K562 (cell line): Measurements from ENCODE around the gene ITPR3.

Source experiments
- ATF1 ChIP-seq, 2 experiments: fragments of 450-650 bp in 1 of 2; IDR thresholded peaks; 2 replicates each; pipeline ENCODE4 v1.6.1; 2016; ENCODE audit warnings: missing compliant biosample characterization in 1 of 2, missing genetic modification characterization in 1 of 2
- FOSL1 ChIP-seq: fragments of 200-800 bp; sonication (Bioruptor generic); conservative IDR thresholded peaks from 2 replicates; pipeline ENCODE4 v1.6.1; 2016; ENCODE audit warnings: missing genetic modification characterization, missing compliant biosample characterization
- JUN ChIP-seq, 2 experiments: sonication (generic) in 1 of 2; formaldehyde crosslinking in 1 of 2; IDR thresholded peaks; 2 replicates each; pipeline versions ENCODE4 v1.6.1 to v1.8.0; 2012 to 2022; ENCODE audit warnings: borderline replicate concordance in 2 of 2, mild to moderate bottlenecking in 2 of 2, improper control_type of control experiment in 1 of 2, low read depth in 1 of 2, low read length in 1 of 2, missing genetic modification reagents in 1 of 2
- MAFK ChIP-seq: IDR thresholded peaks from 2 replicates; pipeline ENCODE4 v1.6.1; 2011; ENCODE audit warnings: low read length, improper control_type of control experiment
- NFYB ChIP-seq: IDR thresholded peaks from 2 replicates; pipeline ENCODE4 v1.6.1; 2011; ENCODE audit warnings: mild to moderate bottlenecking, moderate library complexity; ENCODE audit not compliant: insufficient read length; ENCODE audit errors: extremely low read depth
- POLR2A ChIP-seq: fragments of 450-650 bp; conservative IDR thresholded peaks from 2 replicates; pipeline ENCODE4 v1.6.1; 2016
- SRF ChIP-seq, 2 experiments: fragments of 250-450, 450-650 bp in 1 of 2; sonication (Bioruptor Pico) in 1 of 2; sonication (generic) in 1 of 2; formaldehyde crosslinking; IDR thresholded peaks; 2 replicates each; pipeline versions ENCODE4 v1.5.0 to v1.5.1; 2020 to 2022; ENCODE audit warnings: mild to moderate bottlenecking in 1 of 2, missing genetic modification reagents in 1 of 2
- TEAD4 ChIP-seq, 2 experiments: sonication (generic) in 1 of 2; formaldehyde crosslinking in 1 of 2; IDR thresholded peaks; 2 replicates each; pipeline versions ENCODE4 v1.6.1 to v1.8.0; 2012 to 2022; ENCODE audit warnings: borderline replicate concordance in 1 of 2, inconsistent platforms in 1 of 2, low read length in 1 of 2, mild to moderate bottlenecking in 1 of 2, missing genetic modification reagents in 1 of 2
- ZFX ChIP-seq: sonication (generic); formaldehyde crosslinking; IDR thresholded peaks from 2 replicates; pipeline ENCODE4 v1.8.0; 2022; ENCODE audit warnings: mild to moderate bottlenecking, missing genetic modification reagents, moderate library complexity
- ZNF174 ChIP-seq: fragments of 250-450 bp; sonication (Bioruptor Pico); IDR thresholded peaks from 2 replicates; pipeline ENCODE4 v1.4.0; 2020; ENCODE audit warnings: mild to moderate bottlenecking
- ZZZ3 ChIP-seq: fragments of 450-650 bp; IDR thresholded peaks from 2 replicates; pipeline ENCODE4 v1.6.1; 2016; ENCODE audit warnings: antibody characterized with exemption, mild to moderate bottlenecking, moderate library complexity
- TF ChIP-seq, protein P1 (sequence below): sonication (generic); formaldehyde crosslinking; IDR thresholded peaks from 2 replicates; pipeline ENCODE4 v1.8.1; 2023; ENCODE audit warnings: mild to moderate bottlenecking, missing genetic modification reagents
- TF ChIP-seq, protein P2 (sequence below), 3 experiments: IDR thresholded peaks in 2 of 3; conservative IDR thresholded peaks in 1 of 3; 2 replicates each; pipeline ENCODE4 v1.5.1; 2011 to 2012; ENCODE audit warnings: low read length in 3 of 3, mild to moderate bottlenecking in 3 of 3, control low read depth in 2 of 3, improper control_type of control experiment in 1 of 3, inconsistent platforms in 1 of 3, low read depth in 1 of 3, mixed read lengths in 1 of 3, moderate library complexity in 1 of 3; ENCODE audit not compliant: insufficient read depth in 2 of 3
- TF ChIP-seq, protein P3 (sequence below): IDR thresholded peaks from 2 replicates; pipeline ENCODE4 v1.6.1; 2011; ENCODE audit not compliant: insufficient read length; ENCODE audit errors: extremely low read depth

DNA sequence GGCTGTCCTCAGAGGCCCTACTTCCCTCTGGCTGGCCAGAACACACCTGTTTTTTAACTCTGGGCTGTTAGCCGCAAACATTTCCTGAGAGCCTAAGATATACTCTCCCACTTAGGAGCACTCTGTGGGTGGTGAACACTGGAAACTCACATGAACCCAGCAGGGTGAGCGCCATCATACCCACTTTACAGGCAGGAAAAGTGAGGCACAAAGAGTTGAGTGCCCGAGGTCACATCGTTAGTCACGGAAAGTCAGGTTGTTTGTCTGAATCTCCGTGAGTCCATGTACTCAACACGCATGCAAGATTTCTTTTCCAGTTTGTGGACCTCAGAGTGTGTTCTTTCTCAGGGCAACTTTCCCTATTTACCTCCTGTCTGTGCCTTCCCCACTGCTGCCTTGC is 43.0 kb upstream of the ITPR3 start:
- TF ChIP-seq ATF1 (CRISPR knock-in tag; IDR thresholded peaks at IDR 0.05), result no peak
- no peak for TF ChIP-seq ATF1 (tag; IDR thresholded peaks at IDR 0.05)
- TF ChIP-seq JUN (IDR thresholded peaks at IDR 0.05; ENCODE audit: borderline replicate concordance, low read depth, low read length), result no peak
- TF ChIP-seq JUN (CRISPR knock-in tag; IDR thresholded peaks at IDR 0.05; ENCODE audit: borderline replicate concordance), result no peak
- no peak for TF ChIP-seq NFYB
- no peak for TF ChIP-seq MAFK
- TF ChIP-seq POLR2A, result no peak
- TF ChIP-seq ZFX (CRISPR knock-in tag), result no peak
- no peak for TF ChIP-seq TEAD4 (IDR thresholded peaks at IDR 0.05; ENCODE audit: low read length)
- TF ChIP-seq TEAD4 (CRISPR knock-in tag; IDR thresholded peaks at IDR 0.05; ENCODE audit: borderline replicate concordance), result no peak
- TF ChIP-seq, protein P1, sequence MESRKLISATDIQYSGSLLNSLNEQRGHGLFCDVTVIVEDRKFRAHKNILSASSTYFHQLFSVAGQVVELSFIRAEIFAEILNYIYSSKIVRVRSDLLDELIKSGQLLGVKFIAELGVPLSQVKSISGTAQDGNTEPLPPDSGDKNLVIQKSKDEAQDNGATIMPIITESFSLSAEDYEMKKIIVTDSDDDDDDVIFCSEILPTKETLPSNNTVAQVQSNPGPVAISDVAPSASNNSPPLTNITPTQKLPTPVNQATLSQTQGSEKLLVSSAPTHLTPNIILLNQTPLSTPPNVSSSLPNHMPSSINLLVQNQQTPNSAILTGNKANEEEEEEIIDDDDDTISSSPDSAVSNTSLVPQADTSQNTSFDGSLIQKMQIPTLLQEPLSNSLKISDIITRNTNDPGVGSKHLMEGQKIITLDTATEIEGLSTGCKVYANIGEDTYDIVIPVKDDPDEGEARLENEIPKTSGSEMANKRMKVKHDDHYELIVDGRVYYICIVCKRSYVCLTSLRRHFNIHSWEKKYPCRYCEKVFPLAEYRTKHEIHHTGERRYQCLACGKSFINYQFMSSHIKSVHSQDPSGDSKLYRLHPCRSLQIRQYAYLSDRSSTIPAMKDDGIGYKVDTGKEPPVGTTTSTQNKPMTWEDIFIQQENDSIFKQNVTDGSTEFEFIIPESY (CRISPR knock-in tag), result no peak
- no peak for TF ChIP-seq ZNF174 (CRISPR knock-in tag)
- TF ChIP-seq SRF (CRISPR knock-in tag; IDR thresholded peaks at IDR 0.05), result no peak
- TF ChIP-seq ZZZ3, result no peak
- TF ChIP-seq, protein P2, sequence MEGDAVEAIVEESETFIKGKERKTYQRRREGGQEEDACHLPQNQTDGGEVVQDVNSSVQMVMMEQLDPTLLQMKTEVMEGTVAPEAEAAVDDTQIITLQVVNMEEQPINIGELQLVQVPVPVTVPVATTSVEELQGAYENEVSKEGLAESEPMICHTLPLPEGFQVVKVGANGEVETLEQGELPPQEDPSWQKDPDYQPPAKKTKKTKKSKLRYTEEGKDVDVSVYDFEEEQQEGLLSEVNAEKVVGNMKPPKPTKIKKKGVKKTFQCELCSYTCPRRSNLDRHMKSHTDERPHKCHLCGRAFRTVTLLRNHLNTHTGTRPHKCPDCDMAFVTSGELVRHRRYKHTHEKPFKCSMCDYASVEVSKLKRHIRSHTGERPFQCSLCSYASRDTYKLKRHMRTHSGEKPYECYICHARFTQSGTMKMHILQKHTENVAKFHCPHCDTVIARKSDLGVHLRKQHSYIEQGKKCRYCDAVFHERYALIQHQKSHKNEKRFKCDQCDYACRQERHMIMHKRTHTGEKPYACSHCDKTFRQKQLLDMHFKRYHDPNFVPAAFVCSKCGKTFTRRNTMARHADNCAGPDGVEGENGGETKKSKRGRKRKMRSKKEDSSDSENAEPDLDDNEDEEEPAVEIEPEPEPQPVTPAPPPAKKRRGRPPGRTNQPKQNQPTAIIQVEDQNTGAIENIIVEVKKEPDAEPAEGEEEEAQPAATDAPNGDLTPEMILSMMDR (IDR thresholded peaks at IDR 0.05 in 2 of 3, conservative IDR thresholded peaks at IDR 0.05 in 1 of 3; ENCODE audit: insufficient read depth in 2 of 3, low read depth in 1 of 3, low read length in 3 of 3), result no peak
- no peak for TF ChIP-seq FOSL1
- TF ChIP-seq, protein P3, sequence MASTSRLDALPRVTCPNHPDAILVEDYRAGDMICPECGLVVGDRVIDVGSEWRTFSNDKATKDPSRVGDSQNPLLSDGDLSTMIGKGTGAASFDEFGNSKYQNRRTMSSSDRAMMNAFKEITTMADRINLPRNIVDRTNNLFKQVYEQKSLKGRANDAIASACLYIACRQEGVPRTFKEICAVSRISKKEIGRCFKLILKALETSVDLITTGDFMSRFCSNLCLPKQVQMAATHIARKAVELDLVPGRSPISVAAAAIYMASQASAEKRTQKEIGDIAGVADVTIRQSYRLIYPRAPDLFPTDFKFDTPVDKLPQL, result no peak
